HG03342 (cell line): ENCODE data around the gene KIAA1614.

Experiments
- ATAC-seq: cut with Tn5 transposase; IDR thresholded peaks from one replicate; pipeline ENCODE4 v1.9.1; 2021; ENCODE audit warnings: mild to moderate bottlenecking, moderate library complexity; ENCODE audit not compliant: unreplicated experiment

The KIAA1614 gene, protein sequence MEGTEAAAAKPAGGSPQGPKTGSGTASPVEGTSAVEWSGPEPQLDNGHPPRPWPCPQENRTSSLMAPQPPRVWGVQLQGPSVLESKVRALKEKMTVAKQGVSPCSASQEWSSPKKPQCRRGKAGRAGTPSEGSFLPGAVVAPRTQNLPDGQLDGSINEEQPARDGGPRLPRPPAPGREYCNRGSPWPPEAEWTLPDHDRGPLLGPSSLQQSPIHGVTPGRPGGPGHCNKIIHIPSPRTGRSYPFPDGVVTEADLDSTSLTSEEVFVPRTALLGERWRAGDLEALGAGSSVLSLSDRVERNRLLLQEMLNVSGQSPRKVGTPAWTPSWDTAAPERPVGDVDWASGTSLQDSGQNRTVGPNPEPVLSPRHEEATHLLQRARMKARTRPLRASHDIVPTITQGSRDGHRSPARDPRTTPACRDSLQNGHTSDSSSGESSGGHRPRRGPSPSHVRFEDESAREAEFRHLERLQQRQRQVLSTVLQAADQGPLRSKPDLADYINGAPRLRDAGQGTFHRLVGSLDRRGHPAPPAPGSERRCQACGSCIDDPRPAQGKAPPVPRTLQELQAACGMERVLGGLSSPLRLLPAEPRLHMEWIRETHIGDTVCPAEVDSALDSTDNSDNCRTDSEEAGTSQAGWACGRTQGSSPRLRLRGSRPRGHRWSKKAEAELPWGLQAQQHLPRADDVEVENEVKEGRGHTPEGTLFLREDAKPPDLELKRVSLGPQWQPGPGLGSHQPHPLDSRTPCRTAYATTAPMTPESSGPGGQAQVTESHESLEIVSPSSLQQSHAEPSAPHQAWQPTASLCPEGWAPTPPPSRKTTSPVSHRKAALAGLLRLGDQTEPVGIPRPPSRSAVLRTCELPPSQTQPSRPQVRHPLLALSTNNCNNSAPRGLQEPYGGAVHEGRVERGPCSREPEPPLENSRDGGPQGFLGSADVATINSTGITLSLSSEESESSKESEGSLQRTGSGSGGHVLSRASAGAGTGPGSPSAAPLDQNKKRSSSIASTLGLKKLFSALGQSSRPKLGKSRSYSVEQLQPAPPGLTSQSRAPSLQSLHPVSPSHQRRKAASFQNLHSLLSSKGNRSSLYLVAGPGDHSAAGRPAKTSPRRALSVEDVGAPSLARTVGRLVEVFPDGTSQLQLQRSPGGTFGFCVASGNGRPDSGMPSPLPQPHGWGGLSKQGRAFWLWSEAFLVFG

DNA sequence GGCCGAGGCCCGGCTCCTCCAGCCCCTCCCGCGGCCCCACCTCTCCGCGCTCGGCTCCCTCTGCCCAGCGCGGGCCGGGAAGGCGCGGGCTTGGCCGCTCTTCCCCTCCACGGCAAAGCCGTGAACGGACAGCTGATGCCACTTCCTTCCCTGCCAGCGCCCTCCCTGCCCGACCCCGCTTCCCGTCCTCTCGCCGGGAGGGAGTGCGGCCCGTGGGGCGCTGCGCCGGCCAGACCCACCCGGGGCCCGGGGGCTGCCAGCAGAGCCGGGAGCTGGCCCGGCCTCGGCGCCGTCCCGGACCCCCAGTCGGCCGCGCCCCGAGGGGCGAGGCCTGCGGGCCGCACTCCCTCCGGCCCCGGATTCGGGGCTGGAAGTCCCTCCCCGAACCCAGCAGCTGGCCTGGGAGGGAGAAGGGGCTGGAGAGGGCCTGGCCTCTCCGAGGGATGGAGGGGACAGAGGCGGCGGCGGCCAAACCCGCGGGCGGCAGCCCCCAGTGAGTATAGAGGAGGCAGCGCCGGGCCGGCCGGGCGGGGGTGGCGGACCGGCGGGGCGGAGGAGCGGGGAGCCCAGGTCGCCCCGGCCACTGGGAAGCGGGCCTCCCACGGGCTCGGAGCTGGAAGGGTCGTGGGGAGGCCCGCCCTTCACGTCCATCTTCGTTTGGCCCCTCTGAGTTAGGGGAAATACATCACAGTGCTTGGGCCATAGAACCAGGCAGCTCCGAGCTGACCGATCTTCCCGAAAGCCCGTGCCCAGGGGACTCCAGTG lies at the start of gene KIAA1614:
Gene KIAA1614 (plus strand): TSS at position 97 of the 765 bp plus-strand sequence. CDS start 347 bp downstream, at position 444.
- ATAC-seq = no peak

DNA sequence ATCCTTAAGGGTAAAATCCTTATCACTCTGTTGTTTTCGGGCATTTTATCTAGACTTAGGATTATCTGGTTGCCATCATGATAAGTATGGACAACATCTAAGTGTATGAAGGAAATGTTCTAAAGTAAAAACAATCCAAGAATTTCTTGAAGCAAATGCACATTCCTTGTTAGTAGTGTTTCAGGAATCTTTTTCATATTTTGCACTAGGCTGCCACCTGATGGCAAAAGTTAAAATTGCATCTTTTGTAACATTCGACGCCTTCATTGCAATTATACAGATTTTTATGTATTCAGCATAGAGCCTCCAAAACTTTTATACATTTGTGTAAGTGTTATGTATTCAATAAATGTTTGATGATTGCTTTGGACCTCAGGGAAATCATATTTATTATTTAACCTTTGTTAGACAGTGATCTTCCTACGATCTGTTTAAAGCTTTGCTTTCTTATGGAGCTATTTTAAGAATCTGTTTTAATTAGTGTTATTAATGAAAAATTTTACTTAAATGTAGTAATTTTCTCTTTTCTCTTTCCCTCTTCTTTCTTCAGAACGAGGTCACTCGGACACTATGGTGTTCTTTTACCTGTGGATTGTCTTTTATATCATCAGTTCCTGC lies 49.4 kb upstream of the KIAA1614 start:
- no peak for ATAC-seq

DNA sequence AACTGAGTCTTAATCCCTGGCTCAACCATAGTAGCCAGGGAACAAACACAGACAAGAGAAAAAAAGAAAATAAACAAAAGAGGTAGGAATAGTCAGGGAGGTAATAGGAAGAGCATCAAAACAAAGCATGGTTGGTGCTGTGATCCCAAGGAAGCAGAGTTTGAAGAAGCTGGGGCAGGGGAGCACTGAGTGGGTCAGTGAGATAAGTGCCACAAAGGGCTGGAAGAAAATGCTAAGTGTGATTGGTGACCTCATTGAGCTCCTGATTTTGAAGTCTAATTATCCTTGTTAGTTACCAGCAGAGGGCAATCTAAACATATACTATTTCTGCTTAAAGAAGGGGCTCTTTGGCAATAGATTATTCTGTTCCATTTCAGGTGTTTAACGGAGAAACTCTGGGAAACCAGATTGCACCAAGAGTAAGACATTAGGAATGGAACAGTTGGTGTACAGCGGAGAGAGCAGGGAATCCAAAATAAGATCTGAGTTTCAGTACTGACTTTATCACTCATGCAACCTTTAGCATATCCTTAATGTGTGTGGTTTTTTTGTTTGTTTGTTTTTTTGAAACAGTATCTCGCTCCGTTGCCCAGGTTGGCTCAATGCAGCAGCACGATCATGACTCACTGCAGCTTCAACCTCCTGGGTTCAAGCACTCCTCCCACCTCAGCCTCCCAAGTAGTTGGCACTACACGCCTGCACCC lies 30.7 kb upstream of the KIAA1614 start:
- peak; percentile 56 for ATAC-seq

DNA sequence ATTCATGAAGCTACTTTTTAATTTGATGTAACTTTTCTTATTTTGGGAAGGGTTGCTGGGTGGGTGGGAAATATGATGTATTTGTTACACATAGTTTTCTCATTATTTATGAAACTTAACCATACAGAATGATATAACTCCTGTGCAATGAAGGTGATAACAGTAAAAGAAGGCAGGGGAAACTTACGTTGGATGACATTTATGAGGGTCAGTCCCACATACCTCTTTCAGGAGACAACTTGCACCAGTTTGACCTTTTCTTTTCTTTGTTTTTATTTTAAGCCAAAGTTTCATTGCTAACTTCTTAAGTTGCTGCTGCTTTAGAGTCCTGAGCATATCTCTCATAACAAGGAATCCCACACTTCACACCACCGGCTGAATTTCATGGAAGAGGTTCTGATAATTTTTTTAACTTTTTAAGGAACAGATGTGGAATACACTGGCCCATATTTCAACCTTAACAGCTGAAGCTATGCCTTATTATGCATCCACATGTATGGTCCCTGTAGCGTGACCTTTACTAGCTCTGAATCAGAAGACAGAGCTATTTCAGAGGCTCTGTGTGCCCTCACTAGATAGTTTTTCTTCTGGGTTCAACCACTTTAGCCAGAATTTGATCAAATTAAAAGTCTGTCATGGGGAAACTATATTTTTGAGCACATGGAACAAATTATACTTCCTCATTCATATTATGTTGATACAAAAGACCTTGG lies 28.0 kb upstream of the KIAA1614 start:
- no peak for ATAC-seq

DNA sequence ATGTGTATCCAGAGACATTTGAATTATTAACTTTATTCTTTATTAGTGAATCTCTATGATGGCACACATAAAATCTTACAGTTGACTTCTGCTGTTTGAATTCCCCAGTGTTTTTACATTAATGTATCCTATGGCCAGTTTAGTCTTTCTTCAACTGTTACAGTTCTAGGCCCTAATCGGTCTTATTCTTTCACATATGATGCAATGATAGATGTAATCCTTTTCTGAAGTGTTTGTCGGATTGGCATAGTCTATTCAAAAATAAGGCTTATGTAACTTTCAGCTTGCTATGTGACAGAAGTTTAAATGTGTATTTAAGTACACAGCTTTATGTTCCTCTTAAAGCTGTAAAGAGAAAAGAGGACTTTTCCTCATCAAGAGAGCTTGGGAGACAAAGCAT lies 26.4 kb upstream of the KIAA1614 start:
- ATAC-seq = no peak

DNA sequence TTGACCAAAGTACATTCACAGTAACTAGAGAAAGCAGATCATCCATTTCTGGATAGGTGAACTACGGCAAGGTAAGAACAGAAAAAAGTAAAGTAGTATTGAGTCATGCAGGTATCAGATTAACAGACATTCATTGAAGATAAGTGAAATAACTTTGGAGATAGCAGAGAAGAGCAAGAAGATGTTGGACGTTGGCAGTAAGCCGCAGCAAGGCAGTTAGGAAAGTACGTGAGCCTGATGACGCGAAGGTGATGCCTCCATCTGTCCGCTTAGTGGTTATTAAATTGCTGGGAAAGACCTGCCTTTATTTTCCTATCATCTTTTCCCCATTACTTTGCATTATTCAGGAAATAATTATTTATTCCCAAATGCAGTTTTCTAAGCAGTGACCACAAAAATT lies 24.9 kb upstream of the KIAA1614 start:
- ATAC-seq = no peak

DNA sequence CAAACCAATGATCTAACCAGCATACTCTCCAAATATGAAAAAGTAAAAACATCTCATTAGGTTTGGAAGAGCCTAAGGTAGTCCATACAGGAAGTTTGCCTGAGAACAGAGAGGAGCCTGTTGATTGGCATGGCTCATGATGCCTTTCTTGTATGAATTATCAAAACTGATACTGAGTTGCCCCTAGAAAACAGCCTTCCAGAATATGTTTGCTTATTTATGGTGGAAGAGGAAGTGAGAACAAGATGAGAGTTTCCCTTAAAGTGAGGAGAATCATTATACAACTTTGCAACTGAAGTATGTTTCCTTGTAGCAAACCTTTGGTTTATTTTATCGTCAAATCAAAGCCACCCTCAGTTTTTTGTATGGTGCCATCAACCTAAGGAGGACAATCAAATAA lies 23.8 kb upstream of the KIAA1614 start:
- ATAC-seq = no peak

DNA sequence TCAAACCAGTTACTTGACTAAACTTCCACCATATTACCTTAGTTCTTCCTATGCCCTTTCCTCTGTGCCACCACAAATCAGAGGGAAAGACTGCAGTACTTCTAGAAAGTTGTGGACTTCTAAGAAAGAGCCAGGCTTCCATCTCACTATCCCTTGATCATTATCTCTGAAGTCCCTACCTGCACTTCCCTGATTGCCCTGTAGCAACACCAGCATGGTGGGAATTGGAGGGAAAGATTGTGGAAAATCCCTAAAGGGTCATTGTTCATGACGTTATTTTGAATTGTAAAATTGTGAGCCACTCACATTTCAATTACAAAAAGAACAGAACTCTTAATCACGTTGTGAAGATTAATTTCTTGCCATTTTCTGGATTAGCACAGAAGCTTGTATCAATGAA lies 23.4 kb upstream of the KIAA1614 start:
- ATAC-seq = no peak

DNA sequence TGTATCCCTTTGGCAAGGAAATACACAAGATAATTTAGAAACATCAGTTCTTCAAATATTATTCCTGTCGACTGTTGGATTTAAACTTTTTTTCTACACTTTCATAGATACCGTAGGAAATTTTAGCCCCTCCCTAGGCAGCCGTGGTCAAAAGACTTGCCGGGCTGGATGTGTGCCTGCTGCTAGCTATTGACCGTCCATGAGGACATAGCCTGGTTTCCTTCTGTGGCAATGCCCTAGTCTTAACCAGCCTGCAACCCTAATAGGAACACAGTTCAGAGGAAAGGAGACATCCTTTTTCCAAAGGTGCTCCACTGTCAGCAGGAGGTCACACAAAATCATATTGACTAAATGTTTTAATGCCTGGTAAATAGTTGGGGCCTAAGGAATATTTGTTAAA lies 20.4 kb upstream of the KIAA1614 start:
- no peak for ATAC-seq

DNA sequence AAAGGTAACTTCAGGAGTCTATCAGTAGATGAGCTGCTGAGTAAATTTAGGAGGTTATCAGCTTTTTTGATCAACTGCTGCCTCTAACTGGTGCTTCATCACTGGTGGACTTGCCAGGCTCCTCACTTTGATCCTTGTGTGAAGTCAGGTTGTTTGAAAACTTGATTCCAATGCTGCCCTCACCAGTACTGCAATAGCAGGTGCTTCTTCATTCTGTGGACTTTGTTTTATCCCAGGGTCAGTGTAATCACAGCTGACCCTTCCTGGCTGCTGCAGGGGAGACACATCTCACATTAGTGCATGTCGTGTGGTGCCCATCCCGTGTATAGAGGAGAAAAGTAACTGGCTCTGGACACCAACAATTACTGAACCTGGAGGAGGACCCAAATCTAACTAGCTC lies 20.0 kb upstream of the KIAA1614 start:
- ATAC-seq = no peak

DNA sequence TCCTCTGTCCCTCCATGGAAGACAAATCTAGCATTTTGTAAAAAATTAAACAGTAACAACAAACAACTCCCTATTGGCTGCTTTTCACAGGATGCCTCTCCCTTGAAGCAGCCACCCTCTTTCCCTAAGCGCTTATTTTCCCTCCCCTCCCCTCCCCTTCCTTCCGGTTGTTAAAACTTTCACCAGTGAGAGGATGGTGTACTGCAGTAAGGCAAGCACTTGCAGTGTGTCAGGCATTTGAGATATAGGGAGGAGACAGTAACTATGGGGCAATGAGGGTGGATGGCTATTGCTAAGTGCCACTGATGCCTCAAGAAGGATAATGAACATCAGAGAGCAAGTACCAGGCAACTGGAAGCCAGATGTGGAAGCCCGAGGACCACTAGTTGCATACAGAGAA lies 19.1 kb upstream of the KIAA1614 start:
- no peak for ATAC-seq

DNA sequence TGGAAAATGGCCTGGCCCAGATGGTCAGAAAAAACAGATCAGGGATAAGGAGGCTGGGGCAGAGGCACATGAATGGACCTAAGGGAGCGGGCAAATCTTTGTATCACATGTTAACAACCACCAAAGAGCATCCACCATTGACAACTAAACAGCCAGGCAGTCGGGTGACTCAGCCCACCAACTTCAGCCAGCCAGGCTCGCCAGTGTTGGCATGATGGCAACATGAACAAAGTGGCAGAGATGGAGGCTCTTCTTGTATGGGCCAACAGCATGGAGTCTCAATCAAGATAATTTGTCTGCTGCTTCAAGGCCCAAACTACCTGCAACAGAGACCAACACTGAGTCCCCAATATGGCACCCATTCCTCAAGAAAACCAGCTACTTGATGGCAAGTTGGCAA lies 16.5 kb upstream of the KIAA1614 start:
- ATAC-seq = no peak

DNA sequence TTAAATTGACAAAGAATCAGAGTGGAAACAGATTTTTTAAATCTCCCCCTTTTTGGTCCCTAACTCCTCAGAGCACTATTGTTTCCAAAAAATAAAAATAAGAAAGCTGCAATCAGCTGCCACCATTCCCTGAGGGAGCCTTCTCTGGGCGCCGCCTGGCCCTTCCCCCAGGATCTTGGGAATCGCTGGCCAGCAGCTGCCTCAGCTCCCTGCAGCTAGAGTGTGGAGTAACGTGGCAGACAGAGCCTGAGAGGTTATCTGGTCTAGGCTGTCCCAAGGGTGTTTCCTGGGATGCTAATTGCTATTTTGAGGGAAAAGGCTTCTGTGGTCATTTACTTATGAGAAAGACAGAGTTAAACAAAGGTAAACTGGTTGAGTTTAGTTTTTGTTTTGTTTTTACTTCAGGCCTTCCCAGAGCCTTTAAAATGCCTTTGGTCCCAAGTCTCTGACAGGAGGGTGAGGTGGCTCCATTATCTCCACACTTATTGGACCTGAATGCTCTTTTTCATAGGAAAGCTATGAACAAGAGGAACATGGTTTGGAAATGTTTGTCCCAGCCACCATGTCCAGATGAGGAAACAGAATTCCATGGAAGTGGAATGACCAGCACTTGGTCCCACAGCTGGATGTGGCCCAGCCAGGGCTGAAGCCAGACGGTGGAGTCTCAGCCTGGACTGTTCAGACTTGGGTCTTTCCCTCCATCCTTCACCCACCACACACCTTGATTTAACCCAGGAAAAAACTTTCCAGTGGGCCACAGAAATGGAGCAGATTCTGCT lies 14.1 kb upstream of the KIAA1614 start:
- no peak for ATAC-seq

DNA sequence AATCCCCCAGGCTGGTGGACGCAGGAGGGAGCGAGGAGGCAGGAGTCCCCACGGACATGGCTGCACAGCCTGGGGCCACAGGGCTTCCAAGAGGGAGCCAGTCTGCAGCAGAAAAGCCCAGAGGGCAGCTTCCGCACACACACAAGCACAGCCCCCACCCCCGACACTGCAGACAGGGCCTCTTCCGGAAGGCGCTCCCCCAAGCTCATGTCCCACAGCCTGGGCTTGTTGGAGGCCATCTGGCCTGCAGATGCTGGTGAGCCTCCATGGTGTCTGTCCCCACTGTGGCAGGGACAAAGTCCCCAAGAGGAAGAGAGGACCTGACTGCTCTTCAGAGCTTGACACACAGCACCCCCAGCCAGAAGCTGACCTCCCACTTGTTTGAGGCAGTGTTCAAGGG lies 13.4 kb upstream of the KIAA1614 start:
- no peak for ATAC-seq

DNA sequence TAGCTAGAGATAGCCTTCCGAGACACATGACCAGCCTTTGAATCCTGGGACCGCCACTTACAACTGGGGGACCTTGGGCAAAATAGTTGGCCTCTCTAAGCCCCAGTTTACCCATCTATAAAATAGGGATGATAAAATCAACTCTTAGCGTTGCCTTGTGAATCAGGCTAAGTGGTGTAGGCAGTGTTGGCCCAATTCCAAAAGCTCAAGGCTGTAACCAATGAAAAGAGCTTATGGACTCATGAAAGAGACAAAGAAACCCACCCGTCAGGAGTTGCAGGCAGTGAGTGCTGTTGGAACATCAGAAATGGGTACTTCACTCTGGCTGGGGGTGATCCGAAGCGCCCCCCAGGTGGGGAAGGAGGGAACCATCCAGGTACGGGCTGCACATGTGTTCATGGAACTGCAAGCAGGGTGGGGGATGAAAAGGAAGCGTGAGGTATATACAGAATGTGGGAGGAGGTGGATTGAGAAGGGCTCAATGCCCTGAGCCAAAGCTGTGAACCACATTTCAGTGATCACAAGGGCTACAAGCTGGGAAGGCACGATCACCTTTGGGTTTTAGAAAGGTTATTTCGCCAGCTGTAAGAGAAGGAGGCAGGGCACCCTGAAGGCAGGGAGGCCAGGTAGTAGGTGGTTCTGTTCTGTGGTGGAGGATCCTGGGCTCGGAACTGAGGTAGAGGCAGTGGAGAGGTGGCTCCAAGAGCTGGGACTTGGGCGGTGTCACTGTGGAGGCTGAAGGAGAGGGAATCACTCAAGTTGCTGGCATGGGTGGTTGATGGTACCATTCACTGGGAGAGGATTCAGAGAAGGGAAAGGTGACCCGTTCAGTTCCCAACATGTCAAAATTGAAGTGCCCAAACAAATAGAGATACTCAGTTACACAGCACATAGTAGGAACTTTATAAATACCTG lies 11.4 kb upstream of the KIAA1614 start:
- ATAC-seq = no peak

DNA sequence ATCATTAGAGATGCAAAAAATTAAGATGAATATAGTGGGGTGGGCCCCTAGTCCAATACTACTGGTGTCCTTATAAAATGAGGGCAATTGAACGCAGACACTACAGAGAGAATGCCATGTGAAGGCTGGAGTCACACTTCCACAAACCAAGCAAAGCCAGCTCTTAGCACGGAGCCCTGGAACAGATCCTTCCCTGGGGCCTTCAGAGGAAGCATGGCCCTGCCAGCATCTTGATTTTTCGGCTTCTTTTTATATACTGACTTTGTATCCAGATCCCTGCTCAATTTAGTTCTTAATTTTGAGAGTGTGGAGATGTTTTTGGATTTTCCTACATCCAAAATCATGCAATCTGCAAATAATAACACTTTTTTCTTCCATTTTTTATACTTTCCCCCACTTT lies 10.2 kb upstream of the KIAA1614 start:
- ATAC-seq = no peak

DNA sequence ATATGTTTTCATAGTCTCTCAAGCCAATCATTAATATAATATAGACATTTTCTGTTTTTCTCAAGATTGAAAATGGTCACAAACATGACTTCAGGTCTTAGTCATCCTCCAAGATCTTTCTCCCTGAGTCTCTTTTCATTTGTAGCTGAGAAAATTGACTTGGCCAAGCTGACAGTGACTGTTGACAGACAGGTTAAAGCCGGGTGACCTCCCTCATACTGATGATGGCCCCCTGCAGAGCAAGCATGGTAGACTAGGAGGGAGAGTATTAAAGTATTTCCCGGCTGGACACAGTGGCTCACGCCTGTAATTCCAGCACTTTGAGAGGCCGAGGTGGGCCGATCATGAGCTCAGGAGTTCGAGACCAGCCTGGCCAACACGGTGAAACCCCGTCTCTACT lies 6.8 kb upstream of the KIAA1614 start:
- ATAC-seq = no peak
